Activated CD8-positive, alpha-beta memory T cell treated with anti-CD3 and anti-CD28 coated beads for 4 hours (primary cell): ENCODE measurements around the gene EPC2.
"Not testable (repeated sequence)": the region's sequence is repeated elsewhere in the genome, so short reads cannot be mapped to it uniquely, and the experiment has no call there.

Experiments
- DNase-seq, 2 donors: peaks; one replicate each; pipeline ENCODE4 v3.0.0-alpha.2; 2020; ENCODE audit warnings: low read depth in 2 of 2

Gene EPC2

GRCh38 chr2:148721991-148722777 lies 77.6 kb downstream of the EPC2 start:
- no peak for DNase-seq

GRCh38 chr2:148725564-148725963 lies 81.0 kb downstream of the EPC2 start:
- no peak for DNase-seq

GRCh38 chr2:148726228-148726627 lies 81.7 kb downstream of the EPC2 start:
- DNase-seq: no peak

GRCh38 chr2:148730085-148730484 lies 85.5 kb downstream of the EPC2 start:
- no peak for DNase-seq

- no peak for DNase-seq
Observed at GRCh38 chr2:148737742-148738141, 93.2 kb downstream of the EPC2 start.

GRCh38 chr2:148739454-148740105 lies 95.0 kb downstream of the EPC2 start:
- DNase-seq: no peak

- DNase-seq: no peak
Observed at GRCh38 chr2:148742373-148742772, 97.8 kb downstream of the EPC2 start.

GRCh38 chr2:148745151-148745851 lies 100.8 kb downstream of the EPC2 start:
- DNase-seq: no peak

GRCh38 chr2:148746973-148747372 lies 102.4 kb downstream of the EPC2 start:
- DNase-seq: no peak

GRCh38 chr2:148751907-148752306 lies 107.4 kb downstream of the EPC2 start:
- DNase-seq: no peak

- DNase-seq: no peak
Observed at GRCh38 chr2:148752977-148753376, 108.4 kb downstream of the EPC2 start.

GRCh38 chr2:148754864-148755263 lies 110.3 kb downstream of the EPC2 start:
- DNase-seq: no peak

- no peak for DNase-seq
Observed at GRCh38 chr2:148756292-148756975, 111.9 kb downstream of the EPC2 start.

- DNase-seq: no peak
Observed at GRCh38 chr2:148764815-148765214, 120.3 kb downstream of the EPC2 start.

GRCh38 chr2:148770047-148770446 lies 125.5 kb downstream of the EPC2 start:
- no peak for DNase-seq

GRCh38 chr2:148781544-148781943 lies 137.0 kb downstream of the EPC2 start:
- no peak for DNase-seq

GRCh38 chr2:148789059-148789458 lies 144.5 kb downstream of the EPC2 start:
- no peak for DNase-seq

- DNase-seq: not testable (repeated sequence)
Observed at GRCh38 chr2:148790172-148790571, 145.6 kb downstream of the EPC2 start.

GRCh38 chr2:148794558-148794957 lies 150.0 kb downstream of the EPC2 start:
- no peak for DNase-seq

- DNase-seq: no peak
Observed at GRCh38 chr2:148796735-148797512, 152.4 kb downstream of the EPC2 start.

GRCh38 chr2:148802448-148803220 lies 158.1 kb downstream of the EPC2 start:
- no peak for DNase-seq
